ENCODE data around the gene GPC5. TPM values are rescaled to one million over a fixed set of nuclear protein-coding genes. Genes with fewer than 3 reads are reported as not detected.

GPC5 gene
- total and polyA plus RNA-seq, 2 experiments from 2014 or later, result 0.32 TPM; not detected in 1

GRCh38 chr13:91491980-91492379 lies 93.6 kb downstream of the GPC5 start:
- no peaks in the 10 kb centered on the region for H3K9me3 ChIP-seq (ENCODE audit: low read depth)
- no peaks in the 10 kb centered on the region for H3K27me3 ChIP-seq (replicated peaks; ENCODE audit: insufficient read depth)
- H2AFZ ChIP-seq, result no peak overlapping the region
- in situ Hi-C loops (cut with MboI), result no loop called here
- no peaks in the 10 kb centered on the region for H4K20me1 ChIP-seq (ENCODE audit: insufficient read depth)
- H3K36me3 ChIP-seq (ENCODE audit: low read depth), result no peaks in the 10 kb centered on the region
- H3K27ac ChIP-seq, result no peak overlapping the region
- no peak for DNase-seq
- H3K79me2 ChIP-seq (ENCODE audit: insufficient read depth), result no peaks in the 10 kb centered on the region
- no peak overlapping the region for H3K4me2 ChIP-seq (ENCODE audit: unreplicated experiment)
- TF ChIP-seq EZH2 (IDR thresholded peaks at IDR 0.05; ENCODE audit: insufficient read depth, poor library complexity, severe bottlenecking) (no peak), EZH2phosphoT487 (IDR thresholded peaks at IDR 0.05; ENCODE audit: insufficient read depth, low read depth) (no peak)
- 25 to 34% methylated on average over 2 of the region's 2 CpGs for WGBS, 2 experiments (ENCODE audit: low coverage in 1 of 2, low lambda C conversion rate in 2 of 2, missing lambda C conversion rate in 2 of 2)
- H3K9ac ChIP-seq, result no peak overlapping the region
- no peaks in the 10 kb centered on the region for H3K4me1 ChIP-seq (ENCODE audit: insufficient read depth)
- H3K9me2 ChIP-seq (ENCODE audit: insufficient read depth), result no peaks in the 10 kb centered on the region
- H3F3A ChIP-seq (ENCODE audit: insufficient read depth), result no peaks in the 10 kb centered on the region
- H3K4me3 ChIP-seq, result no peak overlapping the region

GRCh38 chr13:91493442-91493841 lies 95.0 kb downstream of the GPC5 start:
- WGBS, 2 experiments (ENCODE audit: low coverage in 1 of 2, low lambda C conversion rate in 2 of 2, missing lambda C conversion rate in 2 of 2), result 7 to 8% methylated on average over 5 of the region's 5 CpGs
- no peak overlapping the region for H3K27ac ChIP-seq
- H3K4me3 ChIP-seq, result no peak overlapping the region
- in situ Hi-C loops (cut with MboI), result no loop called here
- no peak overlapping the region for H3K9ac ChIP-seq
- H3K36me3 ChIP-seq (ENCODE audit: low read depth), result no peaks in the 10 kb centered on the region
- DNase-seq, result no peak
- no peaks in the 10 kb centered on the region for H3K9me2 ChIP-seq (ENCODE audit: insufficient read depth)
- no peak overlapping the region for H2AFZ ChIP-seq
- no peaks in the 10 kb centered on the region for H4K20me1 ChIP-seq (ENCODE audit: insufficient read depth)
- no peak overlapping the region for H3K4me2 ChIP-seq (ENCODE audit: unreplicated experiment)
- no peaks in the 10 kb centered on the region for H3K9me3 ChIP-seq (ENCODE audit: low read depth)
- no peaks in the 10 kb centered on the region for H3F3A ChIP-seq (ENCODE audit: insufficient read depth)
- H3K4me1 ChIP-seq (ENCODE audit: insufficient read depth), result no peaks in the 10 kb centered on the region
- H3K79me2 ChIP-seq (ENCODE audit: insufficient read depth), result no peaks in the 10 kb centered on the region
- TF ChIP-seq EZH2 (IDR thresholded peaks at IDR 0.05; ENCODE audit: insufficient read depth, poor library complexity, severe bottlenecking) (no peak), EZH2phosphoT487 (IDR thresholded peaks at IDR 0.05; ENCODE audit: insufficient read depth, low read depth) (no peak)
- H3K27me3 ChIP-seq (replicated peaks; ENCODE audit: insufficient read depth), result no peaks in the 10 kb centered on the region

GRCh38 chr13:91498298-91498697 lies 99.9 kb downstream of the GPC5 start:
- Histone ChIP-seq H3K27ac (no peak overlapping the region), H3K4me1 (ENCODE audit: insufficient read depth) (no peaks in the 10 kb centered on the region), H3K79me2 (ENCODE audit: insufficient read depth) (no peaks in the 10 kb centered on the region), H3K9ac (no peak overlapping the region), H3K9me3 (ENCODE audit: low read depth) (no peaks in the 10 kb centered on the region), H3F3A (ENCODE audit: insufficient read depth) (no peaks in the 10 kb centered on the region), H2AFZ (no peak overlapping the region), H3K36me3 (ENCODE audit: low read depth) (no peaks in the 10 kb centered on the region), H3K4me2 (ENCODE audit: unreplicated experiment) (no peak overlapping the region), H3K9me2 (ENCODE audit: insufficient read depth) (no peaks in the 10 kb centered on the region), H3K4me3 (no peak overlapping the region), H3K27me3 (replicated peaks; ENCODE audit: insufficient read depth) (no peaks in the 10 kb centered on the region), H4K20me1 (ENCODE audit: insufficient read depth) (no peaks in the 10 kb centered on the region)
- in situ Hi-C loops (cut with MboI), result no loop called here
- WGBS, 2 experiments (ENCODE audit: low coverage in 1 of 2, low lambda C conversion rate in 2 of 2, missing lambda C conversion rate in 2 of 2), result 36 to 39% methylated on average over 5 of the region's 5 CpGs
- TF ChIP-seq EZH2 (IDR thresholded peaks at IDR 0.05; ENCODE audit: insufficient read depth, poor library complexity, severe bottlenecking) (no peak), EZH2phosphoT487 (IDR thresholded peaks at IDR 0.05; ENCODE audit: insufficient read depth, low read depth) (no peak)
- no peak for DNase-seq

- Histone ChIP-seq H3K4me2 (ENCODE audit: unreplicated experiment) (no peak overlapping the region), H3K4me1 (ENCODE audit: insufficient read depth) (no peaks in the 10 kb centered on the region), H3F3A (ENCODE audit: insufficient read depth) (no peaks in the 10 kb centered on the region), H3K36me3 (ENCODE audit: low read depth) (no peaks in the 10 kb centered on the region), H3K27ac (no peak overlapping the region), H2AFZ (no peak overlapping the region), H4K20me1 (ENCODE audit: insufficient read depth) (no peaks in the 10 kb centered on the region), H3K4me3 (no peak overlapping the region), H3K9me3 (ENCODE audit: low read depth) (no peaks in the 10 kb centered on the region), H3K9ac (no peak overlapping the region), H3K79me2 (ENCODE audit: insufficient read depth) (no peaks in the 10 kb centered on the region), H3K9me2 (ENCODE audit: insufficient read depth) (no peaks in the 10 kb centered on the region), H3K27me3 (replicated peaks; ENCODE audit: insufficient read depth) (no peaks in the 10 kb centered on the region)
- DNase-seq, result no peak
- TF ChIP-seq EZH2phosphoT487 (IDR thresholded peaks at IDR 0.05; ENCODE audit: insufficient read depth, low read depth) (no peak), EZH2 (IDR thresholded peaks at IDR 0.05; ENCODE audit: insufficient read depth, poor library complexity, severe bottlenecking) (no peak)
- in situ Hi-C loops (cut with MboI), result no loop called here
- 27% methylated on average over 2 of the region's 2 CpGs for WGBS, 2 experiments (ENCODE audit: low coverage in 1 of 2, low lambda C conversion rate in 2 of 2, missing lambda C conversion rate in 2 of 2)
Observed at GRCh38 chr13:91504216-91504615, 105.8 kb downstream of the GPC5 start.

- H3K9me2 ChIP-seq (ENCODE audit: insufficient read depth), result no peaks in the 10 kb centered on the region
- TF ChIP-seq EZH2phosphoT487 (IDR thresholded peaks at IDR 0.05; ENCODE audit: insufficient read depth, low read depth) (no peak), EZH2 (IDR thresholded peaks at IDR 0.05; ENCODE audit: insufficient read depth, poor library complexity, severe bottlenecking) (no peak)
- DNase-seq, result no peak
- H3K4me2 ChIP-seq (ENCODE audit: unreplicated experiment), result no peak overlapping the region
- no peaks in the 10 kb centered on the region for H3F3A ChIP-seq (ENCODE audit: insufficient read depth)
- H3K27me3 ChIP-seq (replicated peaks; ENCODE audit: insufficient read depth), result no peaks in the 10 kb centered on the region
- no peaks in the 10 kb centered on the region for H3K36me3 ChIP-seq (ENCODE audit: low read depth)
- H3K4me3 ChIP-seq, result no peak overlapping the region
- H3K4me1 ChIP-seq (ENCODE audit: insufficient read depth), result no peaks in the 10 kb centered on the region
- H3K27ac ChIP-seq, result no peak overlapping the region
- no peak overlapping the region for H2AFZ ChIP-seq
- H3K9me3 ChIP-seq (ENCODE audit: low read depth), result no peaks in the 10 kb centered on the region
- no peaks in the 10 kb centered on the region for H3K79me2 ChIP-seq (ENCODE audit: insufficient read depth)
- in situ Hi-C loops (cut with MboI), result no loop called here
- H4K20me1 ChIP-seq (ENCODE audit: insufficient read depth), result no peaks in the 10 kb centered on the region
- H3K9ac ChIP-seq, result no peak overlapping the region
Observed at GRCh38 chr13:91506759-91507158, 108.3 kb downstream of the GPC5 start.

Data from GM23248 (cell line).